HEK293 (cell line): ENCODE data around the gene PLEKHH3.
A peak's percentile ranks its signal among the peaks of the same experiment; 100 is the strongest.

Experiments
- BCL6B ChIP-seq: fragments of 450-650 bp; formaldehyde crosslinking; IDR thresholded peaks from 2 replicates; pipeline ENCODE4 v1.5.1; 2017; ENCODE audit warnings: missing biosample characterization, missing genetic modification characterization
- CTCF ChIP-seq: fragments of 450-650 bp; formaldehyde crosslinking; IDR thresholded peaks from 2 replicates; pipeline ENCODE4 v1.5.1; 2016; ENCODE audit warnings: missing biosample characterization, missing genetic modification characterization
- GFI1B ChIP-seq: fragments of 450-650 bp; formaldehyde crosslinking; IDR thresholded peaks from 2 replicates; pipeline ENCODE4 v1.5.1; 2016; ENCODE audit warnings: missing biosample characterization, missing genetic modification characterization
- GLIS2 ChIP-seq: fragments of 450-650 bp; formaldehyde crosslinking; IDR thresholded peaks from 2 replicates; pipeline ENCODE4 v1.5.1; 2016; ENCODE audit warnings: missing biosample characterization, missing genetic modification characterization
- INSM2 ChIP-seq: fragments of 450-650 bp; formaldehyde crosslinking; IDR thresholded peaks from 2 replicates; pipeline ENCODE4 v1.5.1; 2016; ENCODE audit warnings: missing biosample characterization, missing genetic modification characterization
- KLF1 ChIP-seq: fragments of 450-650 bp; formaldehyde crosslinking; IDR thresholded peaks from 2 replicates; pipeline ENCODE4 v1.5.1; 2016; ENCODE audit warnings: missing biosample characterization, missing genetic modification characterization
- KLF10 ChIP-seq: fragments of 450-650 bp; IDR thresholded peaks from 2 replicates; pipeline ENCODE4 v1.5.1; 2018; ENCODE audit warnings: missing biosample characterization, mild to moderate bottlenecking, missing genetic modification characterization
- PRDM1 ChIP-seq: fragments of 450-650 bp; formaldehyde crosslinking; IDR thresholded peaks from 2 replicates; pipeline ENCODE4; 2016; ENCODE audit warnings: missing biosample characterization, missing genetic modification characterization
- WT1 ChIP-seq: fragments of 450-650 bp; formaldehyde crosslinking; IDR thresholded peaks from 2 replicates; pipeline ENCODE4 v1.5.1; 2016; ENCODE audit warnings: missing biosample characterization, missing genetic modification characterization
- ZBTB21 ChIP-seq: fragments of 450-650 bp; formaldehyde crosslinking; IDR thresholded peaks from 2 replicates; pipeline ENCODE4 v1.5.1; 2017; ENCODE audit warnings: missing biosample characterization, missing genetic modification characterization
- ZBTB7A ChIP-seq: fragments of 450-650 bp; formaldehyde crosslinking; IDR thresholded peaks from 2 replicates; pipeline ENCODE4 v1.5.1; 2016; ENCODE audit warnings: low read depth, missing biosample characterization, missing genetic modification characterization
- ZNF140 ChIP-seq: fragments of 450-650 bp; formaldehyde crosslinking; IDR thresholded peaks from 2 replicates; pipeline ENCODE4 v1.5.1; 2016; ENCODE audit warnings: missing biosample characterization, missing genetic modification characterization
- ZNF155 ChIP-seq: fragments of 450-650 bp; formaldehyde crosslinking; IDR thresholded peaks from 2 replicates; pipeline ENCODE4 v1.5.1; 2016; ENCODE audit warnings: missing biosample characterization, missing genetic modification characterization
- ZNF221 ChIP-seq: fragments of 450-650 bp; formaldehyde crosslinking; IDR thresholded peaks from 2 replicates; pipeline ENCODE4 v1.5.1; 2017; ENCODE audit warnings: missing biosample characterization, missing genetic modification characterization, borderline replicate concordance
- ZNF280D ChIP-seq: fragments of 450-650 bp; formaldehyde crosslinking; IDR thresholded peaks from 2 replicates; pipeline ENCODE4 v1.5.1; 2016; ENCODE audit warnings: missing biosample characterization, missing genetic modification characterization
- ZNF354C ChIP-seq: fragments of 450-650 bp; formaldehyde crosslinking; IDR thresholded peaks from 2 replicates; pipeline ENCODE4 v1.5.1; 2016; ENCODE audit warnings: missing biosample characterization, missing genetic modification characterization, low read depth, borderline replicate concordance
- ZNF362 ChIP-seq: fragments of 450-650 bp; formaldehyde crosslinking; IDR thresholded peaks from 2 replicates; pipeline ENCODE4 v1.5.1; 2016; ENCODE audit warnings: missing biosample characterization, missing genetic modification characterization
- ZNF394 ChIP-seq: fragments of 450-650 bp; formaldehyde crosslinking; IDR thresholded peaks from 2 replicates; pipeline ENCODE4 v1.5.1; 2016; ENCODE audit warnings: missing biosample characterization, missing genetic modification characterization, mild to moderate bottlenecking, moderate library complexity, borderline replicate concordance
- ZNF514 ChIP-seq: fragments of 450-650 bp; formaldehyde crosslinking; IDR thresholded peaks from 2 replicates; pipeline ENCODE4 v1.5.1; 2016; ENCODE audit warnings: missing biosample characterization, missing genetic modification characterization
- ZNF555 ChIP-seq: fragments of 450-650 bp; formaldehyde crosslinking; conservative IDR thresholded peaks from 2 replicates; pipeline ENCODE4 v1.5.1; 2017; ENCODE audit warnings: missing biosample characterization, mild to moderate bottlenecking, missing genetic modification characterization, inconsistent platforms
- ZNF558 ChIP-seq: fragments of 450-650 bp; formaldehyde crosslinking; IDR thresholded peaks from 2 replicates; pipeline ENCODE4 v1.5.1; 2016; ENCODE audit warnings: missing biosample characterization, missing genetic modification characterization
- ZNF623 ChIP-seq: fragments of 450-650 bp; formaldehyde crosslinking; IDR thresholded peaks from 2 replicates; pipeline ENCODE4 v1.5.1; 2016; ENCODE audit warnings: missing biosample characterization, missing genetic modification characterization
- ZNF629 ChIP-seq: fragments of 450-650 bp; formaldehyde crosslinking; IDR thresholded peaks from 2 replicates; pipeline ENCODE4 v1.5.1; 2017; ENCODE audit warnings: missing biosample characterization, missing genetic modification characterization
- ZNF654 ChIP-seq: fragments of 450-650 bp; formaldehyde crosslinking; IDR thresholded peaks from 2 replicates; pipeline ENCODE4 v1.5.1; 2016; ENCODE audit warnings: low read depth, missing biosample characterization, missing genetic modification characterization
- ZNF692 ChIP-seq: fragments of 450-650 bp; formaldehyde crosslinking; IDR thresholded peaks from 2 replicates; pipeline ENCODE4 v1.5.1; 2016; ENCODE audit warnings: missing biosample characterization, missing genetic modification characterization
- ZNF701 ChIP-seq: fragments of 450-650 bp; formaldehyde crosslinking; IDR thresholded peaks from 2 replicates; pipeline ENCODE4 v1.5.1; 2016; ENCODE audit warnings: missing biosample characterization, missing genetic modification characterization
- ZNF776 ChIP-seq: fragments of 450-650 bp; formaldehyde crosslinking; IDR thresholded peaks from 2 replicates; pipeline ENCODE4 v1.5.0; 2017; ENCODE audit warnings: missing biosample characterization, missing genetic modification characterization, borderline replicate concordance
- ZSCAN5A ChIP-seq: fragments of 450-650 bp; formaldehyde crosslinking; IDR thresholded peaks from 2 replicates; pipeline ENCODE4 v1.5.1; 2016; ENCODE audit warnings: missing biosample characterization, missing genetic modification characterization

PLEKHH3 gene

GRCh38 chr17:42677921-42678781, 1.4 kb upstream of the PLEKHH3 start (continued):
- no peak for TF ChIP-seq BCL6B
- TF ChIP-seq GFI1B = no peak
- TF ChIP-seq ZNF394 (tag by site-specific recombination) = peak; percentile 30
- no peak; the same call in 1 of the 2 replicates for TF ChIP-seq WT1 (tag by site-specific recombination)
- no peak for TF ChIP-seq ZNF555
- TF ChIP-seq ZNF623 = no peak
- TF ChIP-seq KLF1 = peak; percentile 85
- TF ChIP-seq ZNF155 (tag by site-specific recombination) = no peak
- peak; percentile 5; the same call in 1 of the 2 replicates for TF ChIP-seq ZNF629 (tag by site-specific recombination)
- TF ChIP-seq ZNF280D (tag by site-specific recombination) = no peak
- no peak for TF ChIP-seq ZNF558 (tag by site-specific recombination)
- no peak for TF ChIP-seq PRDM1
- TF ChIP-seq ZNF140 (tag by site-specific recombination) = no peak
- TF ChIP-seq ZNF654 (tag by site-specific recombination) = no peak
- no peak for TF ChIP-seq ZBTB7A
- TF ChIP-seq CTCF (tag by site-specific recombination) = 0 out of 2 replicates have a peak, but pooled peaks have one; percentile 17
- TF ChIP-seq ZNF776 (tag by site-specific recombination) = no peak
- TF ChIP-seq ZNF354C (tag by site-specific recombination) = no peak
- TF ChIP-seq ZNF514 = no peak
- peak; percentile 99 for TF ChIP-seq ZNF692
- TF ChIP-seq ZNF701 (tag by site-specific recombination) = no peak
- TF ChIP-seq ZBTB21 (tag by site-specific recombination) = no peak
- TF ChIP-seq INSM2 (tag by site-specific recombination) = no peak
- TF ChIP-seq GLIS2 = peak; percentile 96
- TF ChIP-seq KLF10 = peak; percentile 85
- TF ChIP-seq ZNF221 (tag by site-specific recombination) = no peak
- TF ChIP-seq ZNF362 = no peak
- TF ChIP-seq ZSCAN5A (tag by site-specific recombination) = no peak
